Esophagus muscularis mucosa (tissue), 4 donors: Measurements from ENCODE around the gene PEPD.

Source experiments
- CTCF ChIP-seq, 3 experiments: fragments of 200-600 bp in 2 of 3; fragments of 450-650 bp in 1 of 3; sonication (generic) in 2 of 3; IDR thresholded peaks; one replicate each; pipeline ENCODE4 v1.5.1; 2017 to 2019; ENCODE audit warnings: antibody characterized with exemption in 3 of 3, mild to moderate bottlenecking in 2 of 3, moderate library complexity in 1 of 3
- EP300 ChIP-seq: sonication (generic); formaldehyde crosslinking; IDR thresholded peaks from one replicate; pipeline ENCODE4 v1.6.1; 2017; ENCODE audit warnings: antibody characterized with exemption
- POLR2A ChIP-seq: fragments of 450-650 bp; IDR thresholded peaks from one replicate; pipeline ENCODE4 v1.6.1; 2017; ENCODE audit warnings: antibody characterized with exemption, moderate library complexity, mild to moderate bottlenecking, low read depth
- POLR2AphosphoS5 ChIP-seq, 2 donors: sonication (generic); formaldehyde crosslinking; IDR thresholded peaks; one replicate each; pipeline ENCODE4 v1.6.1; 2017; ENCODE audit warnings: antibody characterized with exemption in 2 of 2

GRCh38 chr19:33446330-33447293, 75.0 kb downstream of the PEPD start:
- TF ChIP-seq CTCF (IDR thresholded peaks at IDR 0.05) (no peak), POLR2AphosphoS5 (IDR thresholded peaks at IDR 0.05) (no peak), EP300 (no peak), POLR2A (no peak)
